Epithelial cell of proximal tubule (primary cell): ENCODE data around the gene SEMA3G. TPM values are rescaled to one million over a fixed set of nuclear protein-coding genes. Genes with fewer than 3 reads are reported as not detected.

Source experiments
- DNase-seq: peaks from one replicate; pipeline ENCODE4 v3.0.0-alpha.2; 2011; ENCODE audit warnings: low read depth
- H3K4me3 ChIP-seq: 2 replicates; pipeline ENCODE4 v1.5.1; 2011; ENCODE audit warnings: low read depth, mild to moderate bottlenecking, low read length
- total RNA-seq: library from RNA; depleted of rRNA; stranded (reverse); fragments of >200 nt; gene quantifications from 2 replicates; pipeline ENCODE4 v1.2.3, GENCODE V29; 2015
- TF ChIP-seq, protein P1 (sequence below): conservative IDR thresholded peaks from 2 replicates; pipeline ENCODE4 v1.5.1; 2012; ENCODE audit warnings: low read depth, mild to moderate bottlenecking, low read length

The SEMA3G gene
- total RNA-seq, 1 donor from 2014 or later: 5.1 TPM

DNA sequence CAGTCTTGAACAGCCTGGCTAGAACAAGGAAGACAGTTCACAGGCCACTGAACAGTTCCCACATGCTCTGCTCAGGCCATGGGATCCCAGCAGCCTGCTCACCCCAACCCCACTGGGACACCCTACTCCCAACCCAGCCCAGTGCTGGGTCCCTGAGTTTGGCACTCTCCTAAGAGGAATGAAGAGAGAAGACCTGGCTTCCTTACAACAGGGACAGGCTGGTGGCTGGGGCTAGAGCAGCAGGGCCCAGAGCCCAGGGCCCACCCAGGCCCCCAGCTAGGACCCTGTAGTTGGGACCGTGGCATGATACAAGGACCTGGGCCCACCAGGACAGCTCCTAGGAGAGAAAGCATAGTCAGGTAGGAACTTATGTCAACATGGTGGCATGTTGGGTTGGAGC, 43.4 kb downstream of the SEMA3G start:
- no peak for DNase-seq

DNA sequence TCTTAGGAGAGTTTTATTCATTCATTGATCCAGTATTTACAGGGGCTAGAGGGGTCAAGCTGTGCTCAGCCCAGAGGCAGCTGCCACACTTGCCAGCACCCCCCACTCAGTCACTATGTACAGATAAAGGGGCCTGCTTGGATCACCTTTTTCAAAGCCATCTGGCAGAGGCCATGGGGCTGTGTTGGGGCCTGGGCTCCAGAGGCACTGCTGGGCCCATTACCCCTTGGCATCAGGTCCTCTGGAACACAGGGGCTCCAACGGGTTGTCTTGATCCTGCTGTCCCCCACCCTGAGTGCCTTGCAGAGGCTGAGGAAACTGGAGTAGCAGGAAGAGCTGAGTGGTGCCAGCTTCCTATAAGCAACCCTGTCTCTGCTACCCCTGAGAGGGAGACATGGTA, 43.9 kb downstream of the SEMA3G start:
- H3K4me3 ChIP-seq: no peak overlapping the region
- TF ChIP-seq, protein P1, sequence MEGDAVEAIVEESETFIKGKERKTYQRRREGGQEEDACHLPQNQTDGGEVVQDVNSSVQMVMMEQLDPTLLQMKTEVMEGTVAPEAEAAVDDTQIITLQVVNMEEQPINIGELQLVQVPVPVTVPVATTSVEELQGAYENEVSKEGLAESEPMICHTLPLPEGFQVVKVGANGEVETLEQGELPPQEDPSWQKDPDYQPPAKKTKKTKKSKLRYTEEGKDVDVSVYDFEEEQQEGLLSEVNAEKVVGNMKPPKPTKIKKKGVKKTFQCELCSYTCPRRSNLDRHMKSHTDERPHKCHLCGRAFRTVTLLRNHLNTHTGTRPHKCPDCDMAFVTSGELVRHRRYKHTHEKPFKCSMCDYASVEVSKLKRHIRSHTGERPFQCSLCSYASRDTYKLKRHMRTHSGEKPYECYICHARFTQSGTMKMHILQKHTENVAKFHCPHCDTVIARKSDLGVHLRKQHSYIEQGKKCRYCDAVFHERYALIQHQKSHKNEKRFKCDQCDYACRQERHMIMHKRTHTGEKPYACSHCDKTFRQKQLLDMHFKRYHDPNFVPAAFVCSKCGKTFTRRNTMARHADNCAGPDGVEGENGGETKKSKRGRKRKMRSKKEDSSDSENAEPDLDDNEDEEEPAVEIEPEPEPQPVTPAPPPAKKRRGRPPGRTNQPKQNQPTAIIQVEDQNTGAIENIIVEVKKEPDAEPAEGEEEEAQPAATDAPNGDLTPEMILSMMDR: no peak
- no peak for DNase-seq

More for the DNA sequence above, 43.4 kb downstream of the SEMA3G start:
- TF ChIP-seq, protein P1: no peak
- H3K4me3 ChIP-seq: no peak overlapping the region

DNA sequence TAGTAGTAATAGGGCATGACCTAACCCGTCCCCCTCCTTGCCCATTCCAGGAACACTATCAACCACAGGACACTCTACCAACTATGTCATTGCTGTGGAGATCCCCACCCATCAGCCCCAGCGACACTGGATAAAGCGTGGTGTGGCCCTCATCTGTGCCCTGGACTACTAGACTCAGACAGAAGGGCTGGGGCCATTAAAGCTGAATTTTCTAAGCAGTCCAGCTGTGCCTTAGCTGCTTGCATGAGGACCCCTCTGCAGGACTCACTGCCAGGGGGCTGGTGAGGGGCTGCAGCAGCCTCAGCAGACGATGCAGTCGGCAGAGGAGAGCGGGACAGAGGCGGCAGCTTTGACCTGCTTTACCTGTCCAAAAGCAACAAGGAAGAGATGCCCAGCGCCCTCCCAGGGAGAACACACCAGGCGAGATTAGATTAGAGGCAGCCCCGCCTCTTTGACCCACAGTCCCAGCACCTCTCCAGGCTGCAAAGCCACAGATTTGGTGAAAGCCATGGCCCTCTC, 44.6 kb downstream of the SEMA3G start:
- no peak for DNase-seq
- no peak overlapping the region for H3K4me3 ChIP-seq
- TF ChIP-seq, protein P1: no peak

DNA sequence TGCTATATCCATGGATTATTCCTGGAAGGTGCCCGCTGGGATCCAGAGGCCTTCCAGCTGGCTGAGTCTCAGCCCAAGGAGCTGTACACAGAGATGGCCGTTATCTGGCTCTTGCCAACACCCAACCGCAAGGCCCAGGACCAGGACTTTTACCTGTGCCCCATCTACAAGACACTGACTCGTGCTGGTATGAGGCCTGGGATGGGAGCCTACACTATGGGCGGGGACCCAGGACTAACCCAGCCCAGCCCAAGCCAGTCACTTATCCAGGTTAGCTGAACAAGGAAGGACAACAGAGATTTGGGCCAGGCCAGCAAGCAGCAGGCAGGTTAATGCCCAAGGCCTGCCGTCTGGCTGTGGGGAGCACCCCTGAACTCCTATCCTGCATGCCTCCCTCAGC, 45.3 kb downstream of the SEMA3G start:
- no peak overlapping the region for H3K4me3 ChIP-seq
- no peak for DNase-seq
- TF ChIP-seq, protein P1: no peak

DNA sequence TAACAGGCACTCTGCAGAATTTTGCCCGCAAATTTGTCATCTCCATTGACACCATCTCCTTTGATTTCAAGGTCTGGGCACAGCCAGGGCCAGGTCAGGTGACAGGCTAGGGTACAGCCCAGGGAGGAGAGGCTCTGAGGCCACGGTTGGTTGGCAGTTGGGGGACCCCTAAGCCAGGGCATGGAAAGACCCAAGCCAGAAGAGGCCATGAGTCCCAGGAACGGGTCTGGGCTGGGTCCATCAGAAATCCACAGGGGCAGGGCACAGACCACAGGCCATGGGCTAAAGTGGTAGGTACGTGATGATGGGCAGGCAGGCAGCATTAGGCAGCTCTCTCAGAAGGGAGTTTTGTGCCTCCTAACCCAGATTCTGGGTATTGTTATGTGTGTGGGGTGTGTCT, 45.8 kb downstream of the SEMA3G start:
- TF ChIP-seq, protein P1: no peak
- H3K4me3 ChIP-seq: no peak overlapping the region
- DNase-seq: no peak

DNA sequence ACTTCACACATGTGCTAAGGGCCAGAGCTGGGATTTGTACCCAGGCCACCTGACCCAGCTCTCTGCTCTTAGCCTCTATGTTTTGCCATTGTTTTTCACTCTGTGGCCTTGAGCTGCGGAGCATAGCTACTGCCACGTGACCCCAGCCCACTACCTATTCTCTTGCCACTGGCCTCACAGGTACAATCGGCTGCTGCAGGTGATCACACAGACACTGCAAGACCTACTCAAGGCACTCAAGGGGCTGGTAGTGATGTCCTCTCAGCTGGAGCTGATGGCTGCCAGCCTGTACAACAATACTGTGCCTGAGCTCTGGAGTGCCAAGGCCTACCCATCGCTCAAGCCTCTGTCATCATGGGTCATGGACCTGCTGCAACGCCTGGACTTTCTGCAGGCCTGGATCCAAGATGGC, 46.2 kb downstream of the SEMA3G start:
- TF ChIP-seq, protein P1: no peak
- no peak overlapping the region for H3K4me3 ChIP-seq
- DNase-seq: no peak

DNA sequence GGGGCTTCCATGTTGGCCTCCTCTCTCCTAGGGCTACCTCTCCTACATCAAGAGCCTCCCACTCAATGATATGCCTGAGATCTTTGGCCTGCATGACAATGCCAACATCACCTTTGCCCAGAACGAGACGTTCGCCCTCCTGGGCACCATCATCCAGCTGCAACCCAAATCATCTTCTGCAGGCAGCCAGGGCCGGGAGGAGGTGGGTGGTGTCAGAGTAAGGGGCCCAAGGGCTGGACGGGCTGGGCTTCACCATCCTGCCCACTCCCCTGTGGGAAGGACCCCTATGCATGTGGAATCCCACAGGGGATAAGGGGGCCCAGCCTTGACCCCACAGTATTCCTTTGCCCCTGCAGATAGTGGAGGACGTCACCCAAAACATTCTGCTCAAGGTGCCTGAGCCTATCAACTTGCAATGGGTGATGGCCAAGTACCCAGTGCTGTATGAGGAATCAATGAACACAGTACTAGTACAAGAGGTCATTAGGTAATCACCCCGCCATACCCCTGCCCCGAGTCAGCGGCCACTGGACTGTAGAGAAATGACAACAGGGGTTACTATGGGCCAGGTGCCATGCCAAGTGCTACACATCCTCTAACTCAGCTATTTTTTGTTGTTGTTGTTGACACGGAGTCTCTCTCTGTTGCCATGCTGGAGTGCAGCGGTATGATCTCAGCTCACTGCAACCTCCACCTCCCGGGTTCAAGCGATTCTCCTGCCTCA, 47.1 kb downstream of the SEMA3G start:
- TF ChIP-seq, protein P1: no peak
- no peak overlapping the region for H3K4me3 ChIP-seq
- DNase-seq: no peak
